ENCODE results near the gene BCAN. TPM values are rescaled to one million over a fixed set of nuclear protein-coding genes. Genes with fewer than 3 reads are reported as not detected.
A peak's percentile ranks its signal among the peaks of the same experiment; 100 is the strongest.

The BCAN gene
- polyA plus RNA-seq, 1 donor (not counting 4 experiments of a cell fraction or from before 2014, with no cell fraction given), result not detected

DNA sequence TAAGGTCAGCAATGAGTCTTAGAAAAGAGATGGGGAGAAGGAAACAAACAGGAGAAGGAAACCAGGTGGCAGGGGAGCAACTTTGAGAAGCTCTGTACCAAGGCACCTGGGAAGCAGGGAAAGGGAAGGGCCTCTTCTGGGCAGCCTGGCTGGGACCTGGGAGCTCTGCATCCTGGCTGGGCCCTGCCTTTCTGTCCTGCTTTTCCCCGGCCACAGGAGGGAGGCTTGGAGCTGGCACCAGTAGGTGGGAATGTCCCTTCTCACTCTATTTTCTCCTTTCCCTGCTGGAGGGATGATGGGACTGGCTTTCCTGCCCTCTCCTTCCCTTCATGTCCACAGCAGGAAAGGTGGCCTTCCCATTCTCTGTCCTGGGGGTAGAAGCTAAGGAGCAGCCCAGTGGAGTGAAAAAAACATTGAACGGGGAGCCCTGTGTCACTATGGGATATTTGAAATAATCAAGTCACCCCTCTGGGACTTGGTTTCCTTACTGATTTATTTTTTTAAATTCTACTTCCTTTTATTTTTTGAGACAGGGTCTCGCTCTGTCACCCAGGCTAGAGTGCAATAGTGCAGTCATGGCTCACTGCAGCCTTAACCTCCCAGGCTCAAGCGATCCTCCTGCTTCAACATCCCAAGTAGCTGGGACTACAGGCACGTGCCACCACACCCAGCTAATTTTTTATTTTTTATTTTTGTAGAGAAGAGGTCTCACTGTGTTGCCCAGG, 40.4 kb downstream of the BCAN start:
- H2AFZ ChIP-seq (ENCODE audit: control insufficient read depth, low read length), result no peak overlapping the region
- H4K20me1 ChIP-seq (ENCODE audit: control insufficient read depth, extremely low read depth, insufficient read depth, low read length), result no peaks in the 10 kb centered on the region
- no peak for TF ChIP-seq EZH2 (IDR thresholded peaks at IDR 0.05; ENCODE audit: low read length)
- TF ChIP-seq, protein P1, sequence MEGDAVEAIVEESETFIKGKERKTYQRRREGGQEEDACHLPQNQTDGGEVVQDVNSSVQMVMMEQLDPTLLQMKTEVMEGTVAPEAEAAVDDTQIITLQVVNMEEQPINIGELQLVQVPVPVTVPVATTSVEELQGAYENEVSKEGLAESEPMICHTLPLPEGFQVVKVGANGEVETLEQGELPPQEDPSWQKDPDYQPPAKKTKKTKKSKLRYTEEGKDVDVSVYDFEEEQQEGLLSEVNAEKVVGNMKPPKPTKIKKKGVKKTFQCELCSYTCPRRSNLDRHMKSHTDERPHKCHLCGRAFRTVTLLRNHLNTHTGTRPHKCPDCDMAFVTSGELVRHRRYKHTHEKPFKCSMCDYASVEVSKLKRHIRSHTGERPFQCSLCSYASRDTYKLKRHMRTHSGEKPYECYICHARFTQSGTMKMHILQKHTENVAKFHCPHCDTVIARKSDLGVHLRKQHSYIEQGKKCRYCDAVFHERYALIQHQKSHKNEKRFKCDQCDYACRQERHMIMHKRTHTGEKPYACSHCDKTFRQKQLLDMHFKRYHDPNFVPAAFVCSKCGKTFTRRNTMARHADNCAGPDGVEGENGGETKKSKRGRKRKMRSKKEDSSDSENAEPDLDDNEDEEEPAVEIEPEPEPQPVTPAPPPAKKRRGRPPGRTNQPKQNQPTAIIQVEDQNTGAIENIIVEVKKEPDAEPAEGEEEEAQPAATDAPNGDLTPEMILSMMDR (optimal IDR thresholded peaks at IDR 0.05 in 1 of 3, IDR thresholded peaks at IDR 0.05 in 1 of 3, conservative IDR thresholded peaks at IDR 0.05 in 1 of 3; ENCODE audit: extremely low read depth in 1 of 3, insufficient read depth in 2 of 3, low read length in 3 of 3), result peak in 1 of 3 experiments; percentile 9
- FAIRE-seq (no peak), DNase-seq (ENCODE audit: low read depth, low spot score) (no peak)
- no peak overlapping the region for H3K27ac ChIP-seq (ENCODE audit: control insufficient read depth, insufficient read depth, low read length)
- no peaks in the 10 kb centered on the region for H3K9me1 ChIP-seq (ENCODE audit: control insufficient read depth, extremely low read depth, insufficient read depth, low read length)
- dilution Hi-C loops (cut with MboI; ENCODE audit: extremely low pct_ligation_motif_present, low sequenced_read_pairs), result no loop called here
- peaks cover 16% of the 10 kb centered on the region for H3K27me3 ChIP-seq (ENCODE audit: control insufficient read depth, extremely low read depth, insufficient read depth, low read length)
- H3K4me2 ChIP-seq (ENCODE audit: control insufficient read depth, extremely low read depth, insufficient read depth, low read depth, low read length), result no peak overlapping the region
- no peaks in the 10 kb centered on the region for H3K36me3 ChIP-seq (ENCODE audit: control insufficient read depth in 2 of 2, extremely low read depth in 1 of 2, insufficient read depth in 2 of 2, low read length in 2 of 2)
- no peaks in the 10 kb centered on the region for H3K9me3 ChIP-seq (ENCODE audit: control insufficient read depth, low read depth, low read length)
- H3K4me1 ChIP-seq (ENCODE audit: control insufficient read depth, extremely low read depth, insufficient read depth, low read length), result peaks cover 22% of the 10 kb centered on the region
- H3K9ac ChIP-seq (ENCODE audit: control insufficient read depth, extremely low read depth, insufficient read depth, low read length), result no peak overlapping the region
- H3K79me2 ChIP-seq (ENCODE audit: control insufficient read depth, insufficient read depth, low read length), result no peaks in the 10 kb centered on the region
- no peak overlapping the region for H3K4me3 ChIP-seq (ENCODE audit: control insufficient read depth in 2 of 3, extremely low read depth in 1 of 3, insufficient read depth in 2 of 3, low read depth in 1 of 3, low read length in 3 of 3)

DNA sequence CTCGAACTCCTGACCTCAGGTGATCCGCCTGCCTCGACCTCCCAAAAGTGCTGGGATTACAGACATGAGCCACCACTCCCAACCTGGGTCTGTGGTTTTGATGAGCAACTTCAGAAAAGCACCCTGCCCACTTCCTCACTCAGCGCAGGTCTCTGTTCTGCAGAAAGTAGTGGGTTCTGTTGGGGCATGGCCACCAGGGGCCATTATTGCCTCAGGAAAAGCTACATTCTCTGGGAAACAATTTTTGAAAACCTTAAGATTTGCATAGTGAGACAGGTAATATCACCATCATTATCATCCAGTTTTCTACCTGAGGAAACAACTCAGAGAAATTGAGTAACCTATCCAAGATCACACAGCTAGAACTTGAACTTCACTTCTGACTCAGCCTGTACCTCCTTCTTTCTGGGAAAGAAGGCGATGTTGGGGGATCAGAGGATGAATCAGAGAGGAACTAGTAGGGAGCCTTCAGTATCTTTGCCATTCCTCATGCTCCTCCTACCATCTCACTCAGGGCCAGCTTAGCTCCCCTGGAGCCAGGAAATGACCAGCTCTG, 42.4 kb downstream of the BCAN start:
- peak overlapping the region; percentile 31 for H3K4me2 ChIP-seq (ENCODE audit: control insufficient read depth, extremely low read depth, insufficient read depth, low read depth, low read length)

More for the DNA sequence above, 42.4 kb downstream of the BCAN start:
- H3K36me3 ChIP-seq (ENCODE audit: control insufficient read depth in 2 of 2, extremely low read depth in 1 of 2, insufficient read depth in 2 of 2, low read length in 2 of 2), result no peaks in the 10 kb centered on the region
- H2AFZ ChIP-seq (ENCODE audit: control insufficient read depth, low read length), result no peak overlapping the region
- no peaks in the 10 kb centered on the region for H3K9me1 ChIP-seq (ENCODE audit: control insufficient read depth, extremely low read depth, insufficient read depth, low read length)
- H4K20me1 ChIP-seq (ENCODE audit: control insufficient read depth, extremely low read depth, insufficient read depth, low read length), result no peaks in the 10 kb centered on the region
- peak overlapping the region; percentile 27 for H3K27ac ChIP-seq (ENCODE audit: control insufficient read depth, insufficient read depth, low read length)
- DNase-seq (ENCODE audit: low read depth, low spot score) (peak; percentile 62), FAIRE-seq (peak; percentile 55)
- dilution Hi-C loops (cut with MboI; ENCODE audit: extremely low pct_ligation_motif_present, low sequenced_read_pairs), result no loop called here
- H3K4me3 ChIP-seq (ENCODE audit: control insufficient read depth in 2 of 3, extremely low read depth in 1 of 3, insufficient read depth in 2 of 3, low read depth in 1 of 3, low read length in 3 of 3), result no peak overlapping the region
- no peaks in the 10 kb centered on the region for H3K9me3 ChIP-seq (ENCODE audit: control insufficient read depth, low read depth, low read length)
- peaks cover 18% of the 10 kb centered on the region for H3K4me1 ChIP-seq (ENCODE audit: control insufficient read depth, extremely low read depth, insufficient read depth, low read length)
- no peak overlapping the region for H3K9ac ChIP-seq (ENCODE audit: control insufficient read depth, extremely low read depth, insufficient read depth, low read length)
- H3K79me2 ChIP-seq (ENCODE audit: control insufficient read depth, insufficient read depth, low read length), result no peaks in the 10 kb centered on the region
- TF ChIP-seq EZH2 (IDR thresholded peaks at IDR 0.05; ENCODE audit: low read length), result no peak
- TF ChIP-seq, protein P1 (optimal IDR thresholded peaks at IDR 0.05 in 1 of 3, IDR thresholded peaks at IDR 0.05 in 1 of 3, conservative IDR thresholded peaks at IDR 0.05 in 1 of 3; ENCODE audit: extremely low read depth in 1 of 3, insufficient read depth in 2 of 3, low read length in 3 of 3), result peak; percentile 10 to 48 (median 40)
- no peaks in the 10 kb centered on the region for H3K27me3 ChIP-seq (ENCODE audit: control insufficient read depth, extremely low read depth, insufficient read depth, low read length)

All from keratinocyte (primary cell).